Ascending aorta (tissue), 2 donors: ENCODE results near the gene CPED1. TPM values are rescaled to one million over a fixed set of nuclear protein-coding genes. Genes with fewer than 3 reads are reported as not detected.

Source experiments
- DNase-seq, 2 donors: peaks; one replicate each; pipeline ENCODE4 v3.0.0-alpha.2; 2019; ENCODE audit warnings: low spot score in 2 of 2
- H3K27ac ChIP-seq, 2 donors: fragments of 200-600 bp; sonication (generic); one replicate each; pipeline ENCODE4 v1.5.1; 2016 to 2017; ENCODE audit warnings: mild to moderate bottlenecking in 1 of 2
- H3K27me3 ChIP-seq: fragments of 200-600 bp; sonication (generic); one replicate; pipeline ENCODE4 v1.5.1; 2017
- H3K36me3 ChIP-seq, 2 donors: fragments of 200-600 bp; sonication (generic); one replicate each; pipeline ENCODE4 v1.5.1; 2016
- H3K4me1 ChIP-seq, 2 donors: fragments of 200-600 bp; sonication (generic); one replicate each; pipeline ENCODE4 v1.5.1; 2016 to 2017; ENCODE audit warnings: mild to moderate bottlenecking in 1 of 2
- H3K4me3 ChIP-seq, 2 donors: fragments of 200-600 bp; sonication (generic); one replicate each; pipeline ENCODE4 v1.5.1; 2016 to 2017; ENCODE audit warnings: mild to moderate bottlenecking in 1 of 2
- H3K9me3 ChIP-seq, 2 donors: fragments of 200-600 bp; sonication (generic); one replicate each; pipeline ENCODE4 v1.5.1; 2016
- intact Hi-C: fragments of 100-400 bp; cut with DNase I; formaldehyde crosslinking; loops from one replicate; pipeline ENCODE4 v1.15.1; 2023
- total RNA-seq: library from RNA; depleted of rRNA; stranded (reverse); fragments of >200 nt; gene quantifications from one replicate; pipeline ENCODE4 v1.1.0, GENCODE V29; 2016
- TF ChIP-seq, protein P1 (sequence below), 3 experiments: fragments of 200-600 bp in 2 of 3; fragments of 450-650 bp in 1 of 3; sonication (generic) in 2 of 3; IDR thresholded peaks; one replicate each; pipeline ENCODE4 v1.5.1; 2016 to 2019; ENCODE audit warnings: antibody characterized with exemption in 3 of 3, mild to moderate bottlenecking in 1 of 3, moderate library complexity in 1 of 3

The CPED1 gene
- total RNA-seq, 1 donor from 2014 or later = 69.5 TPM

DNA sequence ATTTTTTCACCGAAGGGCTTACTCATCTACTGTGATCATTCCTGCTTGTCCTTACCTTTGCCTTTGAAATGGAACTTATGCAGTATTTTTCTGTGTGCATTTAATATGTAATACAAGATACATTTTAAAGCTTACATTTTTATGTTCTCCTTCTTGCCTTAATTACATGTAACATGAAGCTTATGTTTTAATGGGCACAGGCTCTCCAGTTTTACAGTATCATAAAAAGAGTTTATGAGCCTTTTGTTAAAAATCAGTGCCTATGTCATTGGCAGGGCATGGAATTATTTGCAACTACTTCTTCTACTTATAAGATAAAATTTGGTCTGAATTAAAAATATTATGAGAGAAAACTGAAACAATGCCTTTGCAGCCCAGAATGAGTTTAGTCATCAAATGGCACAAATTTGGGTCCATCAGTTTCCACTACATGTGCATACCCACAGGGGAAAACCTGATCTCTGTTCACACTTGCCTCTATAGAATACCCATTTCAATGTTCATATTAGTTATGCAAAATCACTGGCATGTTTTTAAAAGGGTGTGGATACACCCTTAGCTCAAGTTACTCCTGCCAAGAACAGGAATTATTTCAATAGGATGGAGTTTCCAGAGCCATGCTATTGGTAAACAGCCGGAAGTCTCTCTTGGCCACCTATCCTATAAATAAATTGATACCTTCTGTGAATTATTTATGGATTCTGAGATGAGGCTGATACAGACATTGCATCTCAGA, 312.3 kb downstream of the CPED1 start:
- DNase-seq = no peak
- H3K27me3 ChIP-seq = no peaks in the 10 kb centered on the region
- H3K4me3 ChIP-seq = no peak overlapping the region
- H3K4me1 ChIP-seq = no peaks in the 10 kb centered on the region
- H3K9me3 ChIP-seq = no peaks in the 10 kb centered on the region
- TF ChIP-seq, protein P1, sequence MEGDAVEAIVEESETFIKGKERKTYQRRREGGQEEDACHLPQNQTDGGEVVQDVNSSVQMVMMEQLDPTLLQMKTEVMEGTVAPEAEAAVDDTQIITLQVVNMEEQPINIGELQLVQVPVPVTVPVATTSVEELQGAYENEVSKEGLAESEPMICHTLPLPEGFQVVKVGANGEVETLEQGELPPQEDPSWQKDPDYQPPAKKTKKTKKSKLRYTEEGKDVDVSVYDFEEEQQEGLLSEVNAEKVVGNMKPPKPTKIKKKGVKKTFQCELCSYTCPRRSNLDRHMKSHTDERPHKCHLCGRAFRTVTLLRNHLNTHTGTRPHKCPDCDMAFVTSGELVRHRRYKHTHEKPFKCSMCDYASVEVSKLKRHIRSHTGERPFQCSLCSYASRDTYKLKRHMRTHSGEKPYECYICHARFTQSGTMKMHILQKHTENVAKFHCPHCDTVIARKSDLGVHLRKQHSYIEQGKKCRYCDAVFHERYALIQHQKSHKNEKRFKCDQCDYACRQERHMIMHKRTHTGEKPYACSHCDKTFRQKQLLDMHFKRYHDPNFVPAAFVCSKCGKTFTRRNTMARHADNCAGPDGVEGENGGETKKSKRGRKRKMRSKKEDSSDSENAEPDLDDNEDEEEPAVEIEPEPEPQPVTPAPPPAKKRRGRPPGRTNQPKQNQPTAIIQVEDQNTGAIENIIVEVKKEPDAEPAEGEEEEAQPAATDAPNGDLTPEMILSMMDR (IDR thresholded peaks at IDR 0.05) = no peak
- intact Hi-C loops = no loop called here
- H3K36me3 ChIP-seq = peaks cover 0 to 8% of the 10 kb centered on the region in 2 donors
- no peak overlapping the region for H3K27ac ChIP-seq

DNA sequence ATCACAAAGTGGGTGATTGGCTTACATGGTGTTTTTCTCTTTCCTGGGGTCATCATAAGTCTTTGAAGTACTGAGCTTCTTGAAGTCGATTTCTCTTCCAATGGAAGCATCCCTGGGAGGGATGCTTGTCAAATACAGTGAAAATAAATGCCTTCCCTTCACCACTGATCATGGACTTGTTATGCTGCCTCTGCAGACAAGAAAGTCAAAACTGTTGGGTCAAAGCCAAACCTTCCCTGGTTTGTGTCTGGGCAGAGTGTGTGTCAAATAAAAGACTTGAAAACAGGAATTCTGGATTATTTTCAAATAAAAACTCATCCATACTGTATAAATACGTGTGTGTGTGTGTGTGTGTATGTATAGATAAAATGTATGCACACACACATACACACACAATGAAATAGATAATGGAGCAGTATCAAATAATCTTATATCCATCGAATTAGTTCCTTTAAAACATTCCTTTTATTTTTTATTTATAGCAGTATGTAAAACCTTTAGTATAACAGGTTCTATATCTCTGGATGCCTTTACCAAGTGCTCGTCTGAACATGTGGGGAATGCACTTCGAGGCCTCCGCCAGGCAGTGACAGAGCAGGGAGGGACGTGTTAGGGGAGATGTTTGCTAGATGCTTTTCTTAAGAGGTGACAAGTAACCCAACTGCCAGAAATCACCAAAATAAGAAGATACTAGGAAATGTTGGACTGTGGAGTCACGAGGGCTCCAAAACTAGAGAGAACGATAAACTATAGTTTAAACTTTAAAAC, 313.1 kb downstream of the CPED1 start:
- Histone ChIP-seq H3K27me3 (no peaks in the 10 kb centered on the region), H3K4me3 (no peak overlapping the region), H3K27ac (no peak overlapping the region), H3K9me3 (no peaks in the 10 kb centered on the region), H3K36me3 (peaks cover 0 to under 1% of the 10 kb centered on the region in 2 donors), H3K4me1 (no peaks in the 10 kb centered on the region)
- TF ChIP-seq, protein P1 (IDR thresholded peaks at IDR 0.05) = no peak
- no peak for DNase-seq
- intact Hi-C loops = no loop called here

DNA sequence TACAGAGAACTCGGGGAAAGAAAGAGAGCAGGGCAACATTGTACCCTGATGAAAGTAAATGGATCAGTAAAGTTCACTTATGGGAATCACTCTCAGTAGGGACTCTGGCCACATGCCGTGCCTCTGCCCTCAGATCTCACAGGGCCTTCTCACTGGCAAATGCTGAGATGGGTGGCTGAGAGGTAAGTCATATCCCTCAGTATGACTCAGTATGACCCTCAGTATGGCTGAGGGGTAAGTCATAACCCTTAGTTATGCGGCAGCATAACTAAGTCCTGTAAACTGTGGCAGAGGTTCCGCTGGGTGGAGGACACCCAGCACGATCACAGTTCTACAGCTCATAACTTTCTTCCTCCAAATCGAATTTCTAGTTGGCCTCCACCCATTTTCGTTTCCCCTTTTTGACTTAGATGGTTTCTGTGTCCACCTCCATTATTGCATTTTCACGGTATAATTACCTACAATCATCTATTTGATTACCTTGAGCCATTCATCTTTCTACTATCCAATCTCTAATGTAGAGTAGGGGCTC, 313.8 kb downstream of the CPED1 start:
- H3K9me3 ChIP-seq = no peaks in the 10 kb centered on the region

DNA sequence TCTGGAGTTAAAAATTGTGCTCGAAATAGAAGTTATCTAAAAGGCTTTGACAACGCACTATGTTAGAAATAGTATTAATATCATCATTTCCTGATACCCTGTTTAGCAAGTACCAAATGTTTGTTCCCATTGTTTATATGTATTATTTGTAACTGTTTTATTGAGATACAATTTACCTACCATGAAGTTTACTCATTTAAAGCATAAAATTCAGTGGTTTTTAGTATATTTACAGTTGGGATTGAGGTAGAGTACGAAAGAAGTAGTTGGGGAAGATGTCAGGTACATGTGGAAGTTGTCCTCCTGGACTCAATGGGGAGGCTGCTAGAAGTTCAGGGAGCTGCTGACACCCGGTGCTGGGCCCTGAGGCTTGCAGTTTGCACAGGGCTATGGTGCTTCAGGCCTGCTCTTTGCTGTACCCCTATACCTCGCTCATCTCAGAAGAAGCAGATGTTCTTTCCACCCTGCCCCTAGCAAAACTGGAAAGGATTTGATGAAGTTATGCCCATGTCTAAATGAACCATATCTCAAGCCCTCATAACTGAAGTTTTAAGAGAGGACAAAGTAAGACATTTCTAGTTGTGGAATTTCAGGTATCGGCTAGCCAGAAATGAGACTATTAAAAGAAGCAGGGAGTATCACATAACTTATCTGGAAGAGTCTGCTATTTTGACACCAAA, 315.1 kb downstream of the CPED1 start:
- Histone ChIP-seq H3K36me3 (no peaks in the 10 kb centered on the region), H3K4me1 (no peaks in the 10 kb centered on the region), H3K9me3 (no peaks in the 10 kb centered on the region), H3K27ac (no peak overlapping the region), H3K27me3 (no peaks in the 10 kb centered on the region), H3K4me3 (no peak overlapping the region)
- DNase-seq = no peak
- intact Hi-C loops = no loop called here
- TF ChIP-seq, protein P1 (IDR thresholded peaks at IDR 0.05) = no peak

More for the DNA sequence above, 313.8 kb downstream of the CPED1 start:
- Histone ChIP-seq H3K36me3 (no peaks in the 10 kb centered on the region), H3K27me3 (no peaks in the 10 kb centered on the region), H3K4me3 (no peak overlapping the region), H3K4me1 (no peaks in the 10 kb centered on the region), H3K27ac (no peak overlapping the region)
- DNase-seq = no peak
- TF ChIP-seq, protein P1 (IDR thresholded peaks at IDR 0.05) = no peak
- intact Hi-C loops = no loop called here

DNA sequence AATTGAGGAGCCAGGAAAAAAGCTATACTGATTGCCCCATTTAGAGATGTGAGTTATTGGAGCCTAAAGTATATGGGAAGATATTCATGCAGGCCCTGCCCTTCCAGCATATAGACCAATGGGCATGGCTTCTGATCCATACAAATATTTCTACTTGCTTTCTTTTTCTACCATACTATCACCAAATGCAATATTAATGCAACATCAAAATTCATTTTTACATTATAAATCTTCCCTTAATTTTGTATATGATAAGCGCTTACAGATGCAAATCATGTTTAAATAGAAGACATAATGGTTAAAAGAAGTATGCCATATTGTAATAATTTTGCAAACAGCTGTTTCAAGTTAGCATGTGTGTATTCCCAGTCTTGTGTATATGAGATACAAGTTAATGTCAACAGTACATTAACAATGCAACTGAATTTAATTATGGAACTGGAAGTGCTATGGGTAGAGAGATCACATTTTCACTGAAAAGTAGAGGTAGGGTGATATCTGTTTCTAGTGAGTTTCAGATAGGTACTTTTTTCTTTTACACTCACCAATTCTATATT, 315.7 kb downstream of the CPED1 start:
- no peak overlapping the region for H3K4me3 ChIP-seq
- H3K4me1 ChIP-seq = no peaks in the 10 kb centered on the region
- no peak for DNase-seq
- TF ChIP-seq, protein P1 (IDR thresholded peaks at IDR 0.05) = no peak
- H3K9me3 ChIP-seq = no peaks in the 10 kb centered on the region
- H3K36me3 ChIP-seq = no peaks in the 10 kb centered on the region
- H3K27me3 ChIP-seq = no peaks in the 10 kb centered on the region
- intact Hi-C loops = no loop called here
- H3K27ac ChIP-seq = no peak overlapping the region
